BLaER1 (cell line): ENCODE data around the gene VARS2.
A peak's percentile ranks its signal among the peaks of the same experiment; 100 is the strongest.
"Not testable (repeated sequence)": the region's sequence is repeated elsewhere in the genome, so short reads cannot be mapped to it uniquely, and the experiment has no call there.

Experiments used
- H3K27ac ChIP-seq: shearing (Covaris generic); formaldehyde crosslinking; 2 replicates; pipeline ENCODE4 v1.8.1; 2022
- H3K27me3 ChIP-seq: shearing (Covaris generic); formaldehyde crosslinking; 2 replicates; pipeline ENCODE4 v1.8.1; 2022
- H3K36me3 ChIP-seq: shearing (Covaris generic); formaldehyde crosslinking; 2 replicates; pipeline ENCODE4 v1.8.1; 2022
- H3K4me1 ChIP-seq: shearing (Covaris generic); formaldehyde crosslinking; 2 replicates; pipeline ENCODE4 v1.8.1; 2022
- H3K4me2 ChIP-seq: shearing (Covaris generic); formaldehyde crosslinking; 2 replicates; pipeline ENCODE4 v1.8.1; 2022
- H3K4me3 ChIP-seq: shearing (Covaris generic); formaldehyde crosslinking; 2 replicates; pipeline ENCODE4 v1.8.1; 2022
- H3K9ac ChIP-seq: shearing (Covaris generic); formaldehyde crosslinking; 2 replicates; pipeline ENCODE4 v1.8.1; 2022
- H3K9me3 ChIP-seq: shearing (Covaris generic); formaldehyde crosslinking; 2 replicates; pipeline ENCODE4 v1.8.1; 2022
- H4K20me1 ChIP-seq: shearing (Covaris generic); formaldehyde crosslinking; 2 replicates; pipeline ENCODE4 v1.8.1; 2022
- Cebpa-rat ChIP-seq: shearing (Covaris generic); IDR thresholded peaks from 2 replicates; pipeline ENCODE4 v1.8.1; 2022

Gene VARS2

DNA sequence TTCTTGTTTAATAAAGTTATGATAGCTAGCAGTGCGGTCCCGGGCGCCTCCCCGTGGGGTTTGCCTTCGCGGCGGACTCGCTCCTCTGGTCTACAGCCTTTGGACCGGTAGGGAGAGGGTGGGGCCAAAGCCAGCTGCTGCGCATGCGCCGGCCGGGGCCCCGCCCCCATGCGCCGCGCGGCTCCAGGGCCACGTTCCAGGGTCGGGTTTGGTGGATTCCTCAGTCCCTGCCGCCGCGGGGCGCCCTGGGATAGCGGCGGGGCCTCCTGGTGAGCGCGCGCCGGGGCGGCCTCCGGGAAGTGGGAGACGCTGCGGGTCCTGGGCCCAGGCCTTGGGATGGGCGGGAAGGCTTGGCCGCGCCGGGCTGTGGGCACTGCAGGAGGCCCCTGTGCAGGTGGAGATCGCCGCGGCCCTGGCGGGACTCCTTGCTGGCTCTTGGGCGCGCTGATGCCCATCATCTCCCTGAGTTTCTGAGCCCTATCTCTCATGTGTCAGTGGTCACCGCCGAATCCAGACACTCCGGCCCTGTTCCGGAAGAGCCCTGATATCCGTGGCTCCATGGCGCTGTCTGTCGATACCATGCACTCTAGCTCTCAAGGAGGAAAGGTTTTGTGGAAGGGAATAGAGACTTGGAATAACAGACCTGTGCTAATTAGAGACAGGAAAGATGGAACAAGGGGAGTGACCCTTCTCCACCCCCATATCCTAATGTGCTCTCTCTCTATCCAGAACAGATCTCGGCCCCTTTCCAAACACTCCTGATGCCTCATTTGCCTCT lies at the start of gene VARS2:
VARS2 (plus strand) TSS at position 163 of the 778 bp plus-strand sequence; CDS start at position 762, 599 bp downstream.
- H3K4me3 ChIP-seq = peak within 1 kb of the TSS; percentile 76
- no peaks in the 10 kb centered on the region for H3K27me3 ChIP-seq
- H3K4me2 ChIP-seq = peak within 1 kb of the TSS; percentile 91
- H3K4me1 ChIP-seq = peaks cover 23% of the 10 kb centered on the region
- peaks cover 77% of the 10 kb centered on the region for H3K36me3 ChIP-seq
- no peaks in the 10 kb centered on the region for H3K9me3 ChIP-seq
- H3K27ac ChIP-seq = peak within 1 kb of the TSS; percentile 86
- H3K9ac ChIP-seq = peak within 1 kb of the TSS; percentile 86
- no peak for TF ChIP-seq Cebpa-rat
- no peaks in the 10 kb centered on the region for H4K20me1 ChIP-seq

GRCh38 chr6:30864325-30864724 lies 49.7 kb upstream of the VARS2 start:
- no peaks in the 10 kb centered on the region for H4K20me1 ChIP-seq
- H3K4me3 ChIP-seq = no peak overlapping the region
- H3K4me2 ChIP-seq = no peak overlapping the region
- peaks cover 58% of the 10 kb centered on the region for H3K9me3 ChIP-seq
- H3K27me3 ChIP-seq = no peaks in the 10 kb centered on the region
- H3K9ac ChIP-seq = no peak overlapping the region
- H3K27ac ChIP-seq = no peak overlapping the region
- peaks cover 14% of the 10 kb centered on the region for H3K4me1 ChIP-seq
- no peak for TF ChIP-seq Cebpa-rat
- peaks cover 9% of the 10 kb centered on the region; the same call in 1 of the 2 replicates for H3K36me3 ChIP-seq

GRCh38 chr6:30869241-30869749 lies 44.7 kb upstream of the VARS2 start:
- not testable (repeated sequence) for H3K4me3 ChIP-seq

GRCh38 chr6:30870546-30870945 lies 43.5 kb upstream of the VARS2 start:
- Histone ChIP-seq H4K20me1 (no peaks in the 10 kb centered on the region), H3K36me3 (peaks cover 19% of the 10 kb centered on the region; the same call in 1 of the 2 replicates), H3K27ac (no peak overlapping the region), H3K27me3 (no peaks in the 10 kb centered on the region), H3K9me3 (peaks cover 65% of the 10 kb centered on the region), H3K9ac (no peak overlapping the region), H3K4me3 (0 out of 2 replicates have a peak overlapping the region, but pooled peaks have one; percentile 7), H3K4me2 (no peak overlapping the region), H3K4me1 (no peaks in the 10 kb centered on the region)
- TF ChIP-seq Cebpa-rat = no peak

More at GRCh38 chr6:30869241-30869749, 44.7 kb upstream of the VARS2 start:
- not testable (repeated sequence) for H3K27ac ChIP-seq, H4K20me1 ChIP-seq, H3K4me1 ChIP-seq, H3K4me2 ChIP-seq, H3K9ac ChIP-seq, H3K27me3 ChIP-seq
- peaks cover 65% of the 10 kb centered on the region for H3K9me3 ChIP-seq
- H3K36me3 ChIP-seq = peaks cover 19% of the 10 kb centered on the region; the same call in 1 of the 2 replicates

- no peaks in the 10 kb centered on the region for H3K27me3 ChIP-seq
These were observed 42.4 kb upstream of the VARS2 start for GRCh38 chr6:30871592-30872183.

GRCh38 chr6:30873137-30873640 lies 40.8 kb upstream of the VARS2 start:
- Histone ChIP-seq H3K4me2 (no peak overlapping the region), H3K27ac (no peak overlapping the region)

More at GRCh38 chr6:30871592-30872183, 42.4 kb upstream of the VARS2 start:
- H3K9me3 ChIP-seq = peaks cover 65% of the 10 kb centered on the region
- H3K4me2 ChIP-seq = no peak overlapping the region
- no peaks in the 10 kb centered on the region for H4K20me1 ChIP-seq
- no peaks in the 10 kb centered on the region; the same call in 1 of the 2 replicates for H3K4me1 ChIP-seq
- TF ChIP-seq Cebpa-rat = no peak
- peaks cover 19% of the 10 kb centered on the region; the same call in 1 of the 2 replicates for H3K36me3 ChIP-seq
- H3K4me3 ChIP-seq = no peak overlapping the region
- H3K9ac ChIP-seq = no peak overlapping the region
- no peak overlapping the region for H3K27ac ChIP-seq

DNA sequence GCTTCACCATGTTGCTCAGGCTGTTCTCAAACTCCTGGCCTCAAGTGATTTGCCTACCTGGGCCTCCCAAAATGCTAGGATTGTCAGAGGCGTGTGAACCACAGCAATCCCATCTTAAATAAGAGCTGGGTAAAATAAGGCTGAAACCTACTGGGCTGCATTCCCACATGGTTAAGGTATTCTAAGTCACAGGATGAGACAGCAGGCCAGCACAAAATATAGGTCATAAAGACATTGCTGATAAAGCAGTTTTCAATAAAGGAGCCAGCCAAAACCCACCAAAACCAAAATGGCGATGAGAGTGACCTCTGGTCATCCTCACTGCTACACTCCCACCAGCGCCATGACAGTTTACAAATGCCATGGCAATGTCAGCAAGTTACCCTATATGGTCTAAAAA lies 40.2 kb upstream of the VARS2 start:
- Histone ChIP-seq H3K36me3 (peaks cover 19% of the 10 kb centered on the region; the same call in 1 of the 2 replicates), H3K9me3 (peaks cover 50% of the 10 kb centered on the region), H3K4me1 (peaks cover 20% of the 10 kb centered on the region)
- H3K27ac ChIP-seq, H3K4me2 ChIP-seq, H3K4me3 ChIP-seq, H4K20me1 ChIP-seq, H3K27me3 ChIP-seq, H3K9ac ChIP-seq: not testable (repeated sequence)

More at GRCh38 chr6:30873137-30873640, 40.8 kb upstream of the VARS2 start:
- Histone ChIP-seq H3K9ac (no peak overlapping the region), H3K4me3 (no peak overlapping the region), H3K4me1 (peaks cover 14% of the 10 kb centered on the region), H3K36me3 (peaks cover 19% of the 10 kb centered on the region; the same call in 1 of the 2 replicates), H3K27me3 (no peaks in the 10 kb centered on the region), H4K20me1 (no peaks in the 10 kb centered on the region), H3K9me3 (peaks cover 55% of the 10 kb centered on the region)
- no peak for TF ChIP-seq Cebpa-rat

DNA sequence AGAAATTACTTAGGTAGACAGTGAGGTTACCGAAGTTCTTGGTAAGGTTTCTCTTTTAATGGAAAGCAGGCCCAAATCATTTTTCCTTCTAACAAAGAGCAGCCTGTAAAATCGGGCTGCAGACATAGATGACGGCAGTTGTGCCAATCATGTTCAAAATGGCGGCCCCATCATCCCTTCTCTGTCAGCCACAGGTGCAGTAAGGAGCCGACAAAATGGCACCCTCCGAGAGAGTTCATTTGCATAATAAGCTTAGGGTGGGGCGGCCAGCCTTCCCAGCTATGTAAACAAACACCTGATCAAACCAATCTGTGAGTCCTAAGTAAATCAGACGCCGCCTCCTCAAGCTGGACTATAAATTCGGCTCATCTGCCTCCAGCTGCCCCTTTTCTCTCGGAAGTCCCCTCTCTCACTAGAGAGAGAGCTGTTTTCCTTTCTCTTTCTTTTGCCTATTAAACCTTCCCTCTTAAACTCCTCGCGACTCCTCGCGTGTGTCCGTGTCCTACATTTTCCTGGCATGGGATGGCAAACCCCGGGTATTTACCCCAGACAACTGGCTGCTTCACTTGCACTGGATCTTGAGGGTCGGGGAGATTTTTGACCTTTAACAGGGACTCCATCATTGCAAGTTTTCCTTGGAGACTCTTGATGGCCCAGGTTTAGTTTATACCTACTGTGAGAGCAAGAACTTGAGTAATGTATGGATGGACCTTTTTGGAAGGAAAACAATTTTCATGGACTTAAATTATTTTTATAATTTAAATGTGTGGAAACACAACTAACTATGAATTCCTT lies 38.6 kb upstream of the VARS2 start:
- H3K4me2 ChIP-seq = no peak overlapping the region
- H4K20me1 ChIP-seq = no peaks in the 10 kb centered on the region
- H3K36me3 ChIP-seq = peaks cover 19% of the 10 kb centered on the region; the same call in 1 of the 2 replicates
- H3K9me3 ChIP-seq = peaks cover 33% of the 10 kb centered on the region
- no peak overlapping the region for H3K9ac ChIP-seq
- H3K4me1 ChIP-seq = peaks cover 36% of the 10 kb centered on the region
- H3K4me3 ChIP-seq = no peak overlapping the region
- H3K27me3 ChIP-seq = no peaks in the 10 kb centered on the region
- no peak overlapping the region for H3K27ac ChIP-seq
- no peak for TF ChIP-seq Cebpa-rat

DNA sequence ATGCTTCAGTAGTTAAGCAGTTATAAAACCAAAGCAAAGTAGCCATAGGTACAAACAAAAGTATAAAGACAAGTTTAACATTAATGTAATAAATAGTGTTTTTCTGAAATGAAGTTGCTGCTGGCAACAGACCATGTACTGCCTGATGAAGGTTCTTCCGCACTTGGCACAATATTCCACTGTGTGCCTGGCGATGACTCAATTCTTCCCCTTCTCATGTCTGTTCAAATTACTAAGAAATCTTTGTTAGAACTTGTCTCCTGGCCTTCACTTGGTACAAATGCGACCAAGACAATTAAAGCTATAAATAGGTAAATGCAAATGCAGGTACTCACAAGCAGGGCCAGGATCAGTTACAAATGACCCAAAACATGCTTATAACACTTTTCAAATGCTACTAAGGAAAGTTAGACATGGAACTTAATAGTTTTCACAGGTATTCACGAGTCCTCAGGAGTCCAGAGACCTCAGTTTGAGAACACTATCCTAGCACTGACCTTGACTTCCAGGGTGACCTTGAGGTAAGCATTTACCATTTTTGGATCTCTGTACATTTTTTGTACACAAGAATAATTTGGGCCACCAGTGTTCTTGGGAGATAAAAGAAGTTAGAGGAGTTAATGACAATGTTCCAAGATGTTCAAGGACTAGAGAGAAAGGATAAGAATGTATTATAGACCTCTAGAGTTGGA lies 37.9 kb upstream of the VARS2 start:
- no peak overlapping the region for H3K4me2 ChIP-seq
- no peak overlapping the region for H3K9ac ChIP-seq
- peaks cover 12% of the 10 kb centered on the region; the same call in 1 of the 2 replicates for H3K36me3 ChIP-seq
- H3K4me1 ChIP-seq = peaks cover 44% of the 10 kb centered on the region
- no peak for TF ChIP-seq Cebpa-rat
- no peak overlapping the region for H3K27ac ChIP-seq
- H4K20me1 ChIP-seq = no peaks in the 10 kb centered on the region
- no peaks in the 10 kb centered on the region for H3K27me3 ChIP-seq
- H3K9me3 ChIP-seq = peaks cover 26% of the 10 kb centered on the region
- no peak overlapping the region for H3K4me3 ChIP-seq
